Glutamatergic neuron (in vitro differentiated cells): ENCODE measurements around the gene SNX8. TPM values are rescaled to one million over a fixed set of nuclear protein-coding genes. Genes with fewer than 3 reads are reported as not detected.
"Not testable (repeated sequence)": the region's sequence is repeated elsewhere in the genome, so short reads cannot be mapped to it uniquely, and the experiment has no call there.

Source experiments
- DNase-seq: peaks from one replicate; pipeline ENCODE4 v3.0.0; 2022
- H3K27ac Mint-ChIP-seq: one replicate; pipeline ENCODE4 v1.8.0; 2020; ENCODE audit warnings: mild to moderate bottlenecking, mixed read lengths, inconsistent platforms; ENCODE audit not compliant: unreplicated experiment
- H3K27me3 Mint-ChIP-seq: one replicate; pipeline ENCODE4 v1.8.0; 2020; ENCODE audit warnings: mild to moderate bottlenecking, moderate library complexity, mixed read lengths, inconsistent platforms; ENCODE audit not compliant: unreplicated experiment
- H3K36me3 Mint-ChIP-seq: one replicate; pipeline ENCODE4 v1.8.0; 2020; ENCODE audit warnings: mild to moderate bottlenecking, mixed read lengths, inconsistent platforms; ENCODE audit not compliant: unreplicated experiment
- H3K4me1 Mint-ChIP-seq: one replicate; pipeline ENCODE4 v1.8.0; 2020; ENCODE audit warnings: mild to moderate bottlenecking, low read depth, mixed read lengths, inconsistent platforms; ENCODE audit not compliant: unreplicated experiment
- H3K4me3 Mint-ChIP-seq: one replicate; pipeline ENCODE4 v1.8.0; 2020; ENCODE audit warnings: mild to moderate bottlenecking, mixed read lengths, inconsistent platforms; ENCODE audit not compliant: unreplicated experiment
- H3K9me3 Mint-ChIP-seq: one replicate; pipeline ENCODE4 v1.8.0; 2020; ENCODE audit warnings: mild to moderate bottlenecking, moderate library complexity, mixed read lengths, inconsistent platforms; ENCODE audit not compliant: unreplicated experiment
- CTCF ChIP-seq: fragments of 200-600 bp; sonication (generic); IDR thresholded peaks from one replicate; pipeline ENCODE4 v1.5.0; 2021; ENCODE audit not compliant: partially characterized antibody, unreplicated experiment
- total RNA-seq: library from RNA; stranded (reverse); fragmentation: NEBNext Ultra II Directional; extraction: Animal tissue kit (Norgen Biotek cat#: 25700); gene quantifications from one replicate; pipeline ENCODE4 v1.2.1, GENCODE V29; 2021; ENCODE audit not compliant: unreplicated experiment

Gene SNX8
- total RNA-seq, 1 donor from 2014 or later, result 22.2 TPM

GRCh38 chr7:2273866-2274265, 40.4 kb downstream of the SNX8 start:
- Mint-ChIP-seq H3K4me3 (no peak overlapping the region), H3K27me3 (no peaks in the 10 kb centered on the region), H3K36me3 (no peaks in the 10 kb centered on the region), H3K4me1 (peaks cover 4% of the 10 kb centered on the region), H3K9me3 (peaks cover 3% of the 10 kb centered on the region), H3K27ac (no peak overlapping the region)
- TF ChIP-seq CTCF, result no peak
- DNase-seq, result no peak

- Mint-ChIP-seq H3K4me1 (peaks cover 4% of the 10 kb centered on the region), H3K4me3 (no peak overlapping the region), H3K27me3 (no peaks in the 10 kb centered on the region), H3K27ac (no peak overlapping the region), H3K9me3 (peaks cover 3% of the 10 kb centered on the region), H3K36me3 (no peaks in the 10 kb centered on the region)
- no peak for DNase-seq
- TF ChIP-seq CTCF, result no peak
Measured at GRCh38 chr7:2272031-2272430, 42.2 kb downstream of the SNX8 start.

- peaks cover 3% of the 10 kb centered on the region for H3K9me3 Mint-ChIP-seq
- no peak overlapping the region for H3K27ac Mint-ChIP-seq
- TF ChIP-seq CTCF, result no peak
- H3K27me3 Mint-ChIP-seq, result no peaks in the 10 kb centered on the region
- DNase-seq, result no peak
- peak overlapping the region; percentile 34 for H3K4me3 Mint-ChIP-seq
- no peaks in the 10 kb centered on the region for H3K36me3 Mint-ChIP-seq
- peaks cover 4% of the 10 kb centered on the region for H3K4me1 Mint-ChIP-seq
Measured at GRCh38 chr7:2271273-2272026, 42.8 kb downstream of the SNX8 start.

- Mint-ChIP-seq H3K27ac (no peak overlapping the region), H3K36me3 (no peaks in the 10 kb centered on the region), H3K27me3 (no peaks in the 10 kb centered on the region), H3K4me3 (no peak overlapping the region), H3K4me1 (peaks cover 4% of the 10 kb centered on the region), H3K9me3 (peaks cover 2% of the 10 kb centered on the region)
- DNase-seq, result no peak
- TF ChIP-seq CTCF, result no peak
Measured at GRCh38 chr7:2270495-2270894, 43.7 kb downstream of the SNX8 start.

- peaks cover 2% of the 10 kb centered on the region for H3K9me3 Mint-ChIP-seq
- DNase-seq, result no peak
- no peaks in the 10 kb centered on the region for H3K27me3 Mint-ChIP-seq
- H3K36me3 Mint-ChIP-seq, result no peaks in the 10 kb centered on the region
- no peak overlapping the region for H3K27ac Mint-ChIP-seq
- H3K4me3 Mint-ChIP-seq, result no peak overlapping the region
- peaks cover 4% of the 10 kb centered on the region for H3K4me1 Mint-ChIP-seq
- TF ChIP-seq CTCF, result no peak
Measured at GRCh38 chr7:2269991-2270460, 44.2 kb downstream of the SNX8 start.

GRCh38 chr7:2269089-2269990, 44.9 kb downstream of the SNX8 start:
- not testable (repeated sequence) for H3K4me1 Mint-ChIP-seq, DNase-seq, H3K27me3 Mint-ChIP-seq, H3K9me3 Mint-ChIP-seq, H3K36me3 Mint-ChIP-seq
- peak overlapping the region; percentile 75 for H3K4me3 Mint-ChIP-seq
- H3K27ac Mint-ChIP-seq, result peak overlapping the region; percentile 92
